ENCODE data around the gene TPM2.

TPM2 gene

GRCh38 chr9:35691757-35692301, 2.1 kb upstream of the TPM2 start:
- no peak for FAIRE-seq

GRCh38 chr9:35691334-35691650, 1.6 kb upstream of the TPM2 start:
- FAIRE-seq = no peak

GRCh38 chr9:35690614-35691333, 1.0 kb upstream of the TPM2 start:
- FAIRE-seq = no peak

- no peak for FAIRE-seq
These were observed 529 bp upstream of the TPM2 start for GRCh38 chr9:35690294-35690613.

GRCh38 chr9:35688558-35689541, 875 bp downstream of the TPM2 start:
- no peak for FAIRE-seq

- no peak for FAIRE-seq
These were observed 1.7 kb downstream of the TPM2 start for GRCh38 chr9:35687972-35688557.

- no peak for FAIRE-seq
These were observed 2.4 kb downstream of the TPM2 start for GRCh38 chr9:35687306-35687705.

- FAIRE-seq = no peak
These were observed 3.2 kb downstream of the TPM2 start for GRCh38 chr9:35686222-35687203.

- FAIRE-seq = no peak
These were observed 4.2 kb downstream of the TPM2 start for GRCh38 chr9:35685506-35685905.

GRCh38 chr9:35684921-35685320, 4.8 kb downstream of the TPM2 start:
- no peak for FAIRE-seq

- no peak for FAIRE-seq
These were observed 6.4 kb downstream of the TPM2 start for GRCh38 chr9:35683323-35683722.

- no peak for FAIRE-seq
These were observed 7.0 kb downstream of the TPM2 start for GRCh38 chr9:35682520-35683315.

- FAIRE-seq = no peak
These were observed 7.7 kb downstream of the TPM2 start for GRCh38 chr9:35682051-35682450.

- FAIRE-seq = no peak
These were observed 8.3 kb downstream of the TPM2 start for GRCh38 chr9:35681341-35682002.

- FAIRE-seq = no peak
These were observed 9.2 kb downstream of the TPM2 start for GRCh38 chr9:35680331-35681105.

GRCh38 chr9:35679766-35680330, 9.9 kb downstream of the TPM2 start:
- no peak for FAIRE-seq

GRCh38 chr9:35679091-35679490, 10.6 kb downstream of the TPM2 start:
- FAIRE-seq = no peak

GRCh38 chr9:35675732-35676392, 13.9 kb downstream of the TPM2 start:
- FAIRE-seq = no peak

- no peak for FAIRE-seq
These were observed 14.5 kb downstream of the TPM2 start for GRCh38 chr9:35675204-35675603.

Data from TTC549 (cell line).